ENCODE measurements around the gene CDK5. TPM values are rescaled to one million over a fixed set of nuclear protein-coding genes. Genes with fewer than 3 reads are reported as not detected.
"Not testable (repeated sequence)": the region's sequence is repeated elsewhere in the genome, so short reads cannot be mapped to it uniquely, and the experiment has no call there.

CDK5 gene
- total RNA-seq, 1 donor from 2014 or later = 15.8 TPM

DNA sequence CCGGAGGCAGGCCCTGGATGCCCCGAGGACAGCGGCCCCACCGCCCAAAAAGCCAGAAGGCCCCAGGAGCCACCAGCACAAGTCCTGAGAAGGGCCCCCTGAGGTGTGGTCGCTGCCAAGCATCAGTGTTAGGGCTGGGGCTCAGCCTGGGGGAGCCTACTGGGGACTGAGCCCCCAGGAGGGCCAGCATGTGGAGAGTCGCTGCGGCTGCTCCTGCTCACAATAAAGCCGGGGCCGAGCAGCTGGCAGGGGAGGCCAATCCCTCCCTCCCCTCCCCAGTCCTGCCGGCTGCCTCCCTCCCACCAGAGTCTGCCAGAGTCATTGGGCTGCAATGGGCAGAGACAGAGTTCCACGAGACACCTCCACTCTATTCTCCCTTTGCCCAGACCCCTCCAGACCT is 12.4 kb downstream of the CDK5 start:
- intact Hi-C loops (cut with DNase I) = no loop called here
- H3K27me3 ChIP-seq = no peaks in the 10 kb centered on the region
- H3K36me3 ChIP-seq = peaks cover 6 to 14% of the 10 kb centered on the region in 2 donors

GRCh38 chr7:151043959-151044358 is 13.7 kb downstream of the CDK5 start:
- DNase-seq (ENCODE audit: low spot score in 2 of 2) = no peak
- TF ChIP-seq, protein P1, sequence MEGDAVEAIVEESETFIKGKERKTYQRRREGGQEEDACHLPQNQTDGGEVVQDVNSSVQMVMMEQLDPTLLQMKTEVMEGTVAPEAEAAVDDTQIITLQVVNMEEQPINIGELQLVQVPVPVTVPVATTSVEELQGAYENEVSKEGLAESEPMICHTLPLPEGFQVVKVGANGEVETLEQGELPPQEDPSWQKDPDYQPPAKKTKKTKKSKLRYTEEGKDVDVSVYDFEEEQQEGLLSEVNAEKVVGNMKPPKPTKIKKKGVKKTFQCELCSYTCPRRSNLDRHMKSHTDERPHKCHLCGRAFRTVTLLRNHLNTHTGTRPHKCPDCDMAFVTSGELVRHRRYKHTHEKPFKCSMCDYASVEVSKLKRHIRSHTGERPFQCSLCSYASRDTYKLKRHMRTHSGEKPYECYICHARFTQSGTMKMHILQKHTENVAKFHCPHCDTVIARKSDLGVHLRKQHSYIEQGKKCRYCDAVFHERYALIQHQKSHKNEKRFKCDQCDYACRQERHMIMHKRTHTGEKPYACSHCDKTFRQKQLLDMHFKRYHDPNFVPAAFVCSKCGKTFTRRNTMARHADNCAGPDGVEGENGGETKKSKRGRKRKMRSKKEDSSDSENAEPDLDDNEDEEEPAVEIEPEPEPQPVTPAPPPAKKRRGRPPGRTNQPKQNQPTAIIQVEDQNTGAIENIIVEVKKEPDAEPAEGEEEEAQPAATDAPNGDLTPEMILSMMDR (IDR thresholded peaks at IDR 0.05) = no peak
- Histone ChIP-seq H3K4me3 (no peak overlapping the region), H3K27me3 (no peaks in the 10 kb centered on the region), H3K36me3 (peaks cover 6 to 14% of the 10 kb centered on the region in 2 donors), H3K9me3 (no peaks in the 10 kb centered on the region), H3K4me1 (peaks cover under 1 to 1% of the 10 kb centered on the region in 2 donors), H3K27ac (no peak overlapping the region)
- intact Hi-C loops (cut with DNase I) = no loop called here

More for the DNA sequence above, 12.4 kb downstream of the CDK5 start:
- DNase-seq (ENCODE audit: low spot score in 2 of 2) = no peak
- Histone ChIP-seq H3K4me3 (no peak overlapping the region), H3K9me3 (no peaks in the 10 kb centered on the region), H3K4me1 (no peaks in the 10 kb centered on the region), H3K27ac (no peak overlapping the region)
- TF ChIP-seq, protein P1 (IDR thresholded peaks at IDR 0.05) = no peak

DNA sequence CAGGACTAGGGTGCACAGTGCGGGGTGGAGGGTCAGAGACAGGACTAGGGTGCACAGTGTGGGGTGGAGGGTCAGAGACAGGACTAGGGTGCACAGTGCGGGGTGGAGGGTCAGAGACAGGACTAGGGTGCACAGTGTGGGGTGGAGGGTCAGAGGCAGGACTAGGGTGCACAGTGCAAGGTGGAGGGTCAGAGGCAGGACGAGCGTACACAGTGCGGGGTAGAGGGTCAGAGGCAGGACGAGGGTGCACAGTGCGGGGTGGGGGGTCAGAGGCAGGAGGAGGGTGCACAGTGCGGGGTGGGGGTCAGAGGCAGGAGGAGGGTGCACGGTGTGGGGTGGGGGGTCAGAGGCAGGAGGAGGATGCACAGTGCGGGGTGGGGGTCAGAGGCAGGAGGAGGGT is 14.2 kb downstream of the CDK5 start:
- H3K4me1 ChIP-seq; H3K4me3 ChIP-seq; H3K27me3 ChIP-seq; DNase-seq (ENCODE audit: low spot score in 2 of 2); H3K27ac ChIP-seq; intact Hi-C loops (cut with DNase I); H3K9me3 ChIP-seq: not testable (repeated sequence)
- H3K36me3 ChIP-seq = peaks cover 6 to 14% of the 10 kb centered on the region in 2 donors

- Histone ChIP-seq H3K27me3 (no peaks in the 10 kb centered on the region), H3K36me3 (peaks cover 16 to 29% of the 10 kb centered on the region in 2 donors), H3K4me1 (peaks cover 6 to 9% of the 10 kb centered on the region in 2 donors), H3K27ac (no peak overlapping the region), H3K9me3 (no peaks in the 10 kb centered on the region), H3K4me3 (no peak overlapping the region)
- TF ChIP-seq, protein P1 (IDR thresholded peaks at IDR 0.05) = no peak
- DNase-seq (ENCODE audit: low spot score in 2 of 2) = no peak
- intact Hi-C loops (cut with DNase I) = no loop called here
Observed at GRCh38 chr7:151040616-151041375, 16.9 kb downstream of the CDK5 start.

- Histone ChIP-seq H3K36me3 (peaks cover 20 to 32% of the 10 kb centered on the region in 2 donors), H3K27ac (peak overlapping the region; percentile 52 to 62), H3K27me3 (no peaks in the 10 kb centered on the region)
Observed at GRCh38 chr7:151039850-151040548, 17.7 kb downstream of the CDK5 start.

More at GRCh38 chr7:151039850-151040548, 17.7 kb downstream of the CDK5 start:
- TF ChIP-seq, protein P1 (IDR thresholded peaks at IDR 0.05) = no peak
- H3K9me3 ChIP-seq = no peaks in the 10 kb centered on the region
- intact Hi-C loops (cut with DNase I) = loop anchor here (2.0 kb wide), 1 partner anchor 17 kb away; the partner anchor contains the start of gene CDK5
- H3K4me3 ChIP-seq = no peak overlapping the region
- H3K4me1 ChIP-seq = peaks cover 6 to 9% of the 10 kb centered on the region in 2 donors
- DNase-seq (ENCODE audit: low spot score in 2 of 2) = no peak

Measured in ascending aorta (tissue), 2 donors.